C4-2B (cell line): Measurements from ENCODE around the gene PHACTR1.

Experiments used
- CTCF ChIP-seq: fragments of 450-650 bp; conservative IDR thresholded peaks from 2 replicates; pipeline ENCODE4 v1.5.1; 2017; ENCODE audit warnings: mild to moderate bottlenecking
- ZFX ChIP-seq: fragments of 450-650 bp; IDR thresholded peaks from 2 replicates; pipeline ENCODE4 v1.6.1; 2017

- TF ChIP-seq CTCF (no peak), ZFX (no peak)
Measured at GRCh38 chr6:13334953-13335352, 618.4 kb downstream of the PHACTR1 start.
